Subcutaneous adipose tissue (tissue), 4 donors: ENCODE results near the gene PLCB2. TPM values are rescaled to one million over a fixed set of nuclear protein-coding genes. Genes with fewer than 3 reads are reported as not detected.

Experiments
- total RNA-seq, 4 donors: library from RNA; depleted of rRNA; stranded (reverse); fragments of >200 nt; gene quantifications; one replicate each; pipeline ENCODE4 v1.1.0, GENCODE V29; 2016
- TF ChIP-seq, protein P1 (sequence below): fragments of 450-650 bp; IDR thresholded peaks from one replicate; pipeline ENCODE4 v1.5.1; 2016; ENCODE audit warnings: low read depth, mild to moderate bottlenecking, control low read depth, antibody characterized with exemption, moderate library complexity

PLCB2 gene
- total RNA-seq, 4 donors from 2014 or later = 13.8 to 69.7 (median 20.2) TPM

DNA sequence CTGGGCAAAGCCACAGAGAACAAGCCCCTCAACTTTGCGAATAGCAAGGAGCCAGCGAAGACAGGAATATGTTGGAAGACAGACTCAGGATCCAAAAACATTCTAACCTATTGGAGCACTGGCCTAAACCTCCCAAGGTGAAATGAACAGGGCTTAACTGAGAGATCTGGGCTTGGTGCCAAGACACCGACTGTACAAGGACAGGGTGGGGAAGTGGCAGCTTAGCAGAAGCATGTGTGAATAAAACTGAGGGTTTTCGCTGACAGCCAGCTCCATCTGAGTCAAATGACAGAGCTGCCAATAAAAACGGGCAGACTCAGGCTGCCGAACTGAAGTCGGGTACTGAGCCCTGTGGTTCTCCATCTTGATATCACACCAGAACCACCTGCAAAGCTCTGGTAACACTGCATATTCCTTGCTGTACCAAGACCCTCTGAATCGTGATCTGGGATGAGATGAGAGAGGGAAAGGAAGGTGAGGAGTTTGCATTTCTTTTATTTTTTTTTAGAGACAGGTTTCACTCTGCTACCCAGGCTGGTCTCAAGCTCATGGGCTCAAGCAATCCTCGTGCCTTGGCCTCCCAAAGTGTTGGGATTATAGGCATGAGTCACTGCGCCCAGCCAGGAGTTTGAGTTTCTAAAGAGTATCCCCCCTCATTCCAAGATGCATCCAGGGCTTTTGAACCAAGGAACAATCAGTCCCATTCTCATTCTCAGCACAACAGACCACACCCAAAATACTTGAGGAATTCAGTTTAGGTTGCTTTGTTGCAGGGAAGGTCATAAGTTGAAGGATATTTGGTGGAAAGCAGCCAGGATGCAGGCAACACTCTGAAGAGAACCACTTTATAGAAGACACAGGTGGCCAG is 6.0 kb upstream of the PLCB2 start:
- TF ChIP-seq, protein P1, sequence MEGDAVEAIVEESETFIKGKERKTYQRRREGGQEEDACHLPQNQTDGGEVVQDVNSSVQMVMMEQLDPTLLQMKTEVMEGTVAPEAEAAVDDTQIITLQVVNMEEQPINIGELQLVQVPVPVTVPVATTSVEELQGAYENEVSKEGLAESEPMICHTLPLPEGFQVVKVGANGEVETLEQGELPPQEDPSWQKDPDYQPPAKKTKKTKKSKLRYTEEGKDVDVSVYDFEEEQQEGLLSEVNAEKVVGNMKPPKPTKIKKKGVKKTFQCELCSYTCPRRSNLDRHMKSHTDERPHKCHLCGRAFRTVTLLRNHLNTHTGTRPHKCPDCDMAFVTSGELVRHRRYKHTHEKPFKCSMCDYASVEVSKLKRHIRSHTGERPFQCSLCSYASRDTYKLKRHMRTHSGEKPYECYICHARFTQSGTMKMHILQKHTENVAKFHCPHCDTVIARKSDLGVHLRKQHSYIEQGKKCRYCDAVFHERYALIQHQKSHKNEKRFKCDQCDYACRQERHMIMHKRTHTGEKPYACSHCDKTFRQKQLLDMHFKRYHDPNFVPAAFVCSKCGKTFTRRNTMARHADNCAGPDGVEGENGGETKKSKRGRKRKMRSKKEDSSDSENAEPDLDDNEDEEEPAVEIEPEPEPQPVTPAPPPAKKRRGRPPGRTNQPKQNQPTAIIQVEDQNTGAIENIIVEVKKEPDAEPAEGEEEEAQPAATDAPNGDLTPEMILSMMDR = no peak

- TF ChIP-seq, protein P1 = no peak
These were observed 4.8 kb upstream of the PLCB2 start for GRCh38 chr15:40312370-40313158.

DNA sequence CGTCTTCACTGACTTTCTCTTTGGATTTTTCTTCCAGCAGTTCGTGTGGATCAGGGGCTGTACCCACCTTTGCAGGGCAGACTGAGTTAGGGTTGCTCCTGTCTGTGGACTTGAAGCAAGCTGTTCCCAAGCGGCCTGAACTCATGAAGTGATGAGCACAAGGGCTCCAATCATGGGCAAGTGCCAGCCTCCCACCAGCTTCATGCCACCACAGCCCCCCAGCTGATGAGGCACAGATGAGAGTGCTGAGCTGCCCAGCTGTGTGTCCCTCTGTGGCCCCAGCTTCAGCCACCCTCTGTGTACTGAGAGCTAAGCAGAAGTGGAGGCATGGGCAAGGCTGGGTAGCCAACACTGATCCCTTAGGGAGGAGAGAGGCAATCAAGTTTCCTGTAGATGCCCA is 3.3 kb upstream of the PLCB2 start:
- TF ChIP-seq, protein P1 = no peak

- TF ChIP-seq, protein P1 = no peak
These were observed 2.5 kb upstream of the PLCB2 start for GRCh38 chr15:40310001-40310959.

GRCh38 chr15:40309344-40309862 is 1.7 kb upstream of the PLCB2 start:
- TF ChIP-seq, protein P1 = no peak

DNA sequence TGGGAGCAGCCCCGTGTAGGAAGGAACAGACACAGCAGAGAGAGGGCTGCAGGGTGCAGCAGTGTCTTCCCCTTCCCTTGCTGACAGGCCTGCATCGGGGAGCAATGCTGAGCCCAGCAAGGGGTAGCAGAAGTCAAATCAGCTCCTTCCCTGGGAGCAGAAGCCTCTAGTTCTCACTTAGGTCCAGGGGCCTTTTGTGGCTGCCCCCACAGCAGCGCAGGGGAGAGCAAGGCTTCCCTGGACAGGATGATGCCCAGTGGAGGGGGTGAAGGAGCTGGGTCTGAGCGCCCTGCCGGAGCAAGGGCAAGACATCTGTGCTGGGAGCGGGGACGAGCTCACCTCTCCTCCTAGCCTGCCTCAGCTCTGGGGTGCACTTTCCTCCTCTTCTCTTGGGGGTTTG is 827 bp downstream of the PLCB2 start:
- TF ChIP-seq, protein P1 = no peak
